ENCODE results near the gene DBT.
"Not testable (repeated sequence)": the region's sequence is repeated elsewhere in the genome, so short reads cannot be mapped to it uniquely, and the experiment has no call there.

The DBT gene

DNA sequence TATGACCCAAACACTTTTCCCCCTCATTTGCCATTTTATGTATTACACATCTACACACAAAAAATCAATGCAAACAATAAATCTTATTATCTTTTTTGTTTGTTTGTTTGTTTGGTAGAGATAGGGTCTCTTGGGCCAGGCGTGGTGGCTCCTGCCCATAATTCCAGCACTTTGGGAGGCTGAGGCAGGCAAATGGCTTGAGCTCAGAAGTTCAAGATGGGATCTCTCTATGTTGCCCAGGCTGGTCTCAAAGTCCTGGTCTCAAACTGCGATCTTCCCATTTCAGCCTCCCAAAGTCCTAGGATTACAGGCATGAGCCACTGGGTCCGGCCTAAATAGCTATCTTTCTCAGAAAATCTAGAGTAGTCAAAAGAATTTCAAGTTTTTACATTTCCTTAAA lies 1.2 kb upstream of the DBT start:
- no peak for DNase-seq (ENCODE audit: low read depth, low spot score)

DNA sequence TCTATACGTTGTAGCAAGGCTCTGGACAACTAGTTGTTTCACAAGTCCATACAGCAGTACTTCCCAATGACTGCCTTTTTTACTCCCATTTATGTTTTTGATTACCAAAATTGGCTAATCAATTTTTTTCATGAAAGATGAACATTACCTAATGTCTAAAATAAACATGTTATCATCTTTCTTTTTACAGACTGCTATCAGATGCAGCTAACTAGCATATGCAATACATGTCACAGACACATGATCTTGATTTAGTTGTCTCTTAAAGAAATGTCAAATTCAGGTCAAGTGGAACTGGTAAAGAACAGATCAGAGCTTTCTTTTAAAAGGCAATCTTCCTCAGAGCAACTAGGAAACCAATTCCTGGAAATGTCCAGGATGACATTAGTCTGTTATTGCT lies 630 bp upstream of the DBT start:
- DNase-seq (ENCODE audit: low read depth, low spot score), result no peak

DNA sequence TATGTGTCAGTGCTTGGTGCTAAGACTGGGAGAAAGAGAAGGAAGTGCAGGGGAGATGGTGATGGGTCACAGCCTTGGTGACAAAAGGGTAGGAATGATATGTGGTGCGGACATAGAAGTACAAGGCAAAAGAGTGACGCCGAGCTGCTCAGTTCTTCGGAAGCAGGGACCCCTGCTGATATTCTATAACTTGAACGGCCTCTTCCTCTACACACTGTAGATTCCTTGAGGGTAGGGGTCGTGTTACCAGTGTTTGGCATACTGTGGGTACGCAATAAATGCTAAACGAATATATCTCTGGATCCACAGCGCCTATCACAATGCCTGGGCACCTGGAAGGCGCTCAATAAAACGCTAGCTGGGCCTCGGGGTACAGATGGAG lies 488 bp downstream of the DBT start:
- no peak for DNase-seq (ENCODE audit: low read depth, low spot score)

DNA sequence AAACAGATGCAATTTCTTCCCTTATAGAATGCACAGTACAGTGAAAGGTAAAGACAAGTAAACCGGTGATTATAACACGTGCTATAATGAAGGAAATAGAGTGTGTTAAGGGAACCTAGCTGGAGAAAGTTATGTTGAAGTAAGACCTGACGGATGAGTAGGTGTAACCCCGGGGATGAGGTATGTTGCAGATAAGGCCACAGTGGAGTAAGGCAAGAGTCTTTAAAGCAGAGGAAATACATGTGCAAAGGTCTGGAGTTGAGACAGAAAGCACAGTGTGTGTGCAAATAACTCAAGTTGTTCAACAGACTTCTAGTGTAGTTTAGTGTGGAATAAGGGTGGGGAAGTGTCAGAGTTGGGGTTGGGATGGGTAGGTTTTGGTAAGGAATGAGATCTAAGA lies 2.9 kb downstream of the DBT start:
- no peak for DNase-seq (ENCODE audit: low read depth, low spot score)

DNA sequence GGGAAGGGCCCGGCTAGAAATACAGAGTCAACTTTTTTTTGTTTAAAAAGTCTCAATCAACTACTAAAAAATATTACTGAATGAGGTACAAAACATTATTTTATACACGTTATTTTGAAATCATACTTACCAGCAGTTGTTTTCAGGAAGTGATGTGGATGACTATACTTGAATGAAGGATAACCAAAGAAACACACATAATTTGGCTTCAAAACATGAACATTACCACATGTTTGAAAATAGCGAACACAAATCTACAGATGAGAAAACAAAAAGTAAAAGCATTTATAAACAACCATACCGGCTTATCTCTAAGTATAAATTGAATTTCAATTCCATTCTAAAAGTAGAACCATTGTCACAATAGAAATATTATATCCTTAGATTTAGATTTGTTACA lies 9.0 kb downstream of the DBT start:
- no peak for DNase-seq (ENCODE audit: low read depth, low spot score)

DNA sequence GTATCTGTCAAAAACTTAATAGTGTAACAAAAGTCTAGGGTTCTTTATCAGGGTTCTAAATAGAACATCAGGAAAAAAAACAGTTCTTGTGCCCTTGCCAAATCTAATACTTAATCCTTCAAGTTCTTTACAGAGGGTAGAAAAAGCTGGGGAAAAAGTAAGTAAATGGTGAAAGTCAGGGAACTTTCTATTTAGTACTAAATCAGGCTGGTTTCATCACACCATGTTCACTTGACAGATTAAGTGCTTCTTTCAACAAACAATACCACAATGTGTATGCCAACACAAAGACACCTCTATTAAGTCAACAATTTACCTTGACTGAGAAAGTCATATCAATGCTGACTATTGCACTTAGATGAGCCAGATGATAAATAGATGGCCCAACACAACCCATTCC lies 9.7 kb downstream of the DBT start:
- DNase-seq (ENCODE audit: low read depth, low spot score), result no peak

DNA sequence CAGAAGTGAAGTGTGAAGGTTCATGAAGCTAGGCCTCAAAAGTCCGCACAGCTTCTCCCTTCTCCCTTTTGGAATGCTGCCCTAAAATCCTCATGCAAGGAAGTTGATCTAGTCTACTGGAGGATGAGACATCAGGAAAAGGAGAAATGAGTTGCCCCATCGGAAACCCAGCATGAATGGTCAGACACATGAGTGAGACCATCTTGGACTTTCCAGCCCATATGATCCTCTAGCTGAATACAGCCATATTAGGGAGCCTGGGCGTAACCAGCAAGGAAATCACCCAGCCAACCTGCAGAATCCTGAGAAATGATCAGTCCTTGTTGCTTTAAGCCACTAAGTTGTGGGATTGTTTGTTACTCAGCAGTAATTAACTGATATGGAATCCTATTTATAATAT lies 12.5 kb downstream of the DBT start:
- DNase-seq (ENCODE audit: low read depth, low spot score), result no peak

DNA sequence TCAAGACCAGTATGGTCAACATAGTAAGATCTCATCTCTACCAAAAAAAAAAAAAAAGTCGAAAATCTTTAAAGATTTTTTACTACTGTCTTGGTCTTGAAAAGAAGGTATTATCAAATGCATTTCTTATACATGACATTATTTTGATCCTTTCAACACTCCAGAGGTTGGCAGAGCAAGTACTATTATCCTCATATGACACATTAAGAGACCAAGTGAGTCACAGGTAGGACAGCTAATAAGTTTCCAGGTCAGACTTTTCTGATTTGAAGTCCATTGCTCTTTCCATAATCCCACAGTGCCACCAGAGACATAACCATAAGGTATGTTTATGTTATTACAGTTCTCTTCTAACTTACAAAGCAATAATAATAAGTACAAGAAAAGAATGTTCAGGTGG lies 15.2 kb downstream of the DBT start:
- DNase-seq (ENCODE audit: low read depth, low spot score), result no peak

DNA sequence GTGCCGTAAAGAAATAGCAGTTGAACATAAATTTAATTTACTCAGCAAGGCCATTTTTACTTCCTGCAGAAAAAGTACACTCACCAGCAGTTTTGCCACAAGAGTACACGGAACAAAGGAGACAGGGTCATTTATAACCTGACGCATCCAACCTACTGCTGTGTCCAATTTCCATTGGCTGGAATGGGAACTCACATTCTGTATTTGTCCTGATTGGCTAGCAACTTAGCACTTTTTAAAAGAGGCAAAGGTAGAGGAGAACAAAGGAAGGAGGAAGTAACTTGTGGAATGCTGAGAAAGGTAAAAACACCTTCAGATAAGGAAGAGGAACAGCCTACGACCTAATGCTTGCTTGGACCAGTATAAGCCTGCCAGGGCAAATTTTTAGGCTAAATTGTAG lies 16.1 kb downstream of the DBT start:
- DNase-seq (ENCODE audit: low read depth, low spot score), result not testable (repeated sequence)

DNA sequence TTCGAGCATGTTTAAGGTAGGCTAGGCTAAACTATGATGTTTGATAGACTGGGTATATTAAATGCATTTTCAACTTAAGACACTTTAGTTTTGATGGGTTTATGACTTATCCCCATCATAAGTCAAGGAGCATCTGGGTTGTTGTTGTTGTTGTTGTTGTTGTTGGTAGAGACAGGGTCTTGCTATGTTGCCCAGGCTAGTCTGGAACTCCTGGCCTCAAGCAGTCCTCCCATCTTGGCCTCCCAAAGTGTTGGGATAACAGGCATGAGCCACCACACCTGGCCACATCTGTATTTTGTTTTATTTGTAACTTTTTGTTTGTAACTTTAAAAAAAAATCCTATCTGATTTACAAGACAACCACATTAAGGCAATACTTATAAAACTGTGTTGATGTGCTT lies 17.5 kb downstream of the DBT start:
- no peak for DNase-seq (ENCODE audit: low read depth, low spot score)

DNA sequence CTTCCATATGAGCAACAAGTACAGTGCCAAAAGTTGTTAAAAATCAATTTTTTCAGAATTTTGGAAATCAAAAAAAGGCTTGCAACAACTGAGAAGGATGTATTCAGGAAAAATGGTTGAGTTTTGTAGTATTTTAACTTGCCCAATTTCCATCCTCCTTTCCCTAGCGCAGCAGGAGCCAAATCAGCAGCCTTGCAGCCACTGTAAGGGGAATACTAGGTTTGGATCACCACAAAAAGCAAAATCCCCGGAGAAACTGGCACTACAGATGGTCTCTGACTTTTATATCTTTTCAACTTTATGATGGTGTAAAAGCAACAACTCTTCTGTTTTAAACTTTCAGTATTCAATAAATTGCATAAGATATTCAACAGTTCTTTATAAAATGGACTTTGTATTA lies 17.9 kb downstream of the DBT start:
- no peak for DNase-seq (ENCODE audit: low read depth, low spot score)

DNA sequence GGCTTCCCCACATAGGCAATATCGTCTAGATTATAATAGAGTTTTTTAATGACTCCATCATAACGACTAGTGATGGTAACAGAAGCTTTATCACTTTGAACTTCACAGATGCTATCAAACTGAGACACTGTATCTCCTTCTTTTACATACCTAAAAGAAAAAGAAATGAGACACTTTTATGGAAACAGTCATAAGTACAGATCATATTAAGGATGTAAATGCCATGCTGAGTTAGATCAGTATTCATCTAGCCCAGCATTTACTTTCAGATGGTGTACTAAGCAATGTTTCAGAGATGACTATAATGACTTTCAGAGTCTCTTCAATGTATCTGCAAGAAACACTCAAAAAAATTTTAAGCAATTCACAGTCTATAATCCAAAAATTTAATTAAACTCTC lies 18.9 kb downstream of the DBT start:
- DNase-seq (ENCODE audit: low read depth, low spot score), result no peak

DNA sequence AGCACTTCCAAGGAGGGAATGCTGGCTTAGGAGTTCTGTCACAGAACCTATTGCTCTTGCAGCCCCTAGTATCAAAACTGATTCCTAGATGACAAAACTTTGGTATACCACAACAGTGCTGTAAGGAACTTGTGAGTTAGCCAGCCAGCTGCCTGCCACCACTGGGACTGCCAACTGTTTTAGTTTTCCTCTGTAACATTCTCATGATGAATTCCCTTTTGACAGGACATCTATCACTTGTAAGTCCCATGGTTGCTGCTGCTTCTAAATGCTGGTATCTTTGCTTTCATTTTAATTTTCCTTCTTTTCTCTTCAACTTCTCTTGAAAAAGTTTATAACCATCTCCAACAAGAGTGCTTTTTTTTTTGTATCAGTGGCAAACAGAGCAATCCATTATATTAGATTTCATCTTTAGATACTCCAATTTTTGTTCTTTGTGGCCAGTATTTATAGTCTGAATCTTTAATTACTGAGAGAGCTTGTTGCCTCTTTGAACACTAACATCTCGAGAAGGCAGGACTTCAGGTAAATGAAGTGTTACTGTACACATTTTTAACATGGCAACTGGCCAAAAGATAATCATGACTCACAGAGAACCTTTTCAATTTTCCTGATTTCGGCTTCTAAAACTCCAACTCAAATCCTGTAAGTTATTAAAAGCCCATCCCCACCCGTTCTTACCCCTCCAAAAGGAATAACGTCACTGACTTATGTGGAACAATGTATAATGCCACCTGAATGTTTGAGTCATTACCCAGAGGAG lies 19.8 kb downstream of the DBT start:
- DNase-seq (ENCODE audit: low read depth, low spot score), result no peak

DNA sequence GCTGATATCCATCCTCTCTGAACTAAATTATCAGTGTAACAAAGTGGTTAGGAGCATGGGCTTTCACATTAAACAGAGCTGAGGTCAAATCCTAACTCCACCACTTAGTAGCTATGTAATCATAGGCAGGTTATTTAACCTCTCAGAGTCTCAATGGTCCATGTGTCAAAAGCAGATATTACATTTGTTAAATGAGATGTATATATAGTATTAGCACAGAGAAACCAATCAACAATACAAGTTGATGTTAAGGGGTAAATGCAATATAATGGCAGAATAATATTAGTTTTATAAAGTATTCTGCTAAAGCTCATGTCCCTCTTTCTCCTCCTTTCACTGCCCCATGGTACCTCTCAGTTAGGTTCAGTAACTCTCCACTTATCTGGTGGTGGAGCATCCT lies 27.2 kb downstream of the DBT start:
- no peak for DNase-seq (ENCODE audit: low read depth, low spot score)

DNA sequence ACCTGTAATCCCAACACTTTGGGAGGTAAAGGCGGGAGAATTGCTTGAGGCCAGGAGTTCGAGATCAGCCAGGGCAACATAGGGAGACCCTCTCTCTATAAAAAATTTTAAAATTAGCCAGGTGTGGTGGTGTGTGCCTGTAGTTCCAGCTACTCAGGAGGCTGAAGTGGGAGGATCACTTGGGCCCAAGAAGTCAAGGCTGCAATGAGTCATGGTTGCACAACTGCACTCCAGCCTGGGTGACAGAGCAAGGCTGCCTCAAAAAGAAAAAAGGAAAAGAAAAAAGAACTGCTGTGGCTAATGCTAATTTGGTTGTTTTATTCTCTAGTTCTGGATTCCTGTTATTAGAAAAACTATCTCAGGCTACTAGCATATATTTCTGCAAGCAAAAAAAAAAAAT lies 29.8 kb downstream of the DBT start:
- DNase-seq (ENCODE audit: low read depth, low spot score), result no peak

DNA sequence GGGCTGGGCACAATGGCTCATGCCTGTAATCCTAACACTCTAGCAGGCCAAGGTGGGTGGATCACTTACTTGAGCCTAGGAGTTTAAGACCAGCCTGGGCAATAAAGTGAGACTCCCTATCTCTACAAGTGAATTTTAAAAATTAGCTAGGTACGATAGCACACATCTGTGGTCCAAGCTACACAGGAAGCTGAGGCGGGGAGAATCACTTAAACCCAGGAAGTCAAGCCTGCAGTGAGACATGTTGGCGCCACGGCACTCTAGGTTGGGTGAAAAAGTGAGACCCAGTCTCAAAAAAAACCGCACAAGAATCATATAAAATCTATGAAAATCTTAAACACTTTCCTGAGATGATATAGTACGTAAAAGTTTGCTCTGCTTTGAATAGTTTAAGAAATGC lies 30.2 kb downstream of the DBT start:
- DNase-seq (ENCODE audit: low read depth, low spot score), result no peak

DNA sequence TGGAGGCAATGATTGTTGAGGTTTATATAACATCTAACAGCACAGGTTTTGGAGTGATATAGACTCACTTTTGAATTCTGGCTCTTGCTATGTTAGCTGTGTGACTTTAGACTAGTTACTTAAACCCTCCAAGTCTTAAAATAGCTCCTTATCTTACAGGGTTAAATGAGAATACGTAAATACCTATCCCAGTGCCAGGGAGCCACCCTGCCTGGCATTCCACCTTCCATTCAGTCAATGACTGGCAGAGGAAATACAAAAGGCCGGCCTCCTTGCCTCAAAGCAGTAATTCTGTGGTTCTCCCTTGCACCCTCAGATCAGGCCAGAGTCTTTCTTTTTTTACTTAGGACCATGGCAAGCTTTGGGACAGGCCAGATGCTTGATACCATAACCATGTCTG lies 31.8 kb downstream of the DBT start:
- DNase-seq (ENCODE audit: low read depth, low spot score), result no peak

DNA sequence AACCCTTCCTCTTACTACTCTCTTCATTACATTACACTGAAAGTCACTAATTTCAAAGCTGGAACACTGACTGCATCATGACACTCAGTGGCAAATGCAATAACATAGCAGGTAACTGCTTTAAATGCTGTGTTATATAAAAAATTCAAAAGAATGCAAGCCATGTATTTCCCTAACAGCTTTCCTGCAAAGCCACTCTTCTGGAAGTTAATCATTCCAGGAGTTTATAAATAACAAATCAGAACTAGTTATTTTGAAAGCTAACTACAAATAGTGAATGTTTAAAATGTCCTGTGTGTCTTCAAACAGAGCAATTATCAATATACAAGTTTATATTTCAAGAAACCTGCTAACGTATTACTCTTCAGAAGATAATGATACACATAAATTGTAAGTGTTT lies 34.5 kb downstream of the DBT start:
- DNase-seq (ENCODE audit: low read depth, low spot score), result no peak

DNA sequence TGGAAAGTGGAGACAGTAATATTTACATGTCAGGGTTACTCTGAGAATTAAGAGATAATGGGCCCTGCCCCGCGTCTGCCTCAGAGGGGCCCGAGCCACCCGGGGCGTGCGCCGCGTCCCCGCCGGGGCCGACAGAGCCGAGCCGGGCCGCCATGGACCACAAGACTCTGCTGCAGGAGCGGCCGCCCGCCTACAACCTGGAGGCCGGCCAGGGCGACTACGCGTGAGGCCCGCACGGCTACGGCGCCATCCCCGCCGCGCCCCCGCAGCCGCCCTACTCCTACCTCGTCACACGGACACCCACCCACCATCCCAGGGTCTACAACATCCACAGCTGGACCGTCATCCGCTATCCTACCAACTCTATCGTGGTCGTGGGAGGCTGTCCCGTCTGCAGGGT lies 36.5 kb downstream of the DBT start:
- no peak for DNase-seq (ENCODE audit: low read depth, low spot score)

DNA sequence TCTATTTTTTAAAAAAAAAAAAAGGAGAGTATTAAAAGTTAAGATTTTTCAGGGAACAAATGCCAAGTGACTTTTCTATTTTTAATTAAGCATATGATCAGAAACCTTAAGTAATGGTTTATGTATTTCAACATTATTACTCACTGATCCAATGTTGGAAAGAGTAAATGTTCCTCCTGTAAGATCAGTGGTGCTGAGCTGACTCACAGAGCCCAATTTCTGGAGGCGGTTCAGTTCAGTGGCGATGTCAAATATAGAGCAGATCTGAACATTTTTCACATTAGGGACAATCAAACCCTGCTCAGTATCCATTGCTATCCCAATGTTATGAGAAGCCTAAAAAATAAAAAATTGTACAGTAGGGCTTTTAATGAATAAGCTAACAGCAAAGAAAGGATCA lies 43.3 kb downstream of the DBT start:
- no peak for DNase-seq (ENCODE audit: low read depth, low spot score)

DNA sequence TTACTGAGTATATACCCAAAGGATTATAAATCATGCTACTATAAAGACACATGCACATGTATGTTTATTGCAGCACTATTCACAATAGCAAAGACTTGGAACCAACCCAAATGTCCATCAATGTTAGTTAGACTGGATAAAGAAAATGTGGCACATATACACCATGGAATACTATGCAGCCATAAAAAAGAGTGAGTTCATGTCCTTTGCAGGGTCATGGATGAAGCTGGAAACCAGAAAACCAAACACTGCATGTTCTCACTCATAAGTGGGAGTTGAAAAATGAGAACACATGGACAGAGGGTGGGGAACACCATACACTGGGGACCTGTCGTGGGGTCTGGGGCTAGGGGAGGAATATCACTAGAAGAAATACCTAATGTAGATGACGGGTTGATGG lies 44.0 kb downstream of the DBT start:
- DNase-seq (ENCODE audit: low read depth, low spot score), result not testable (repeated sequence)

DNA sequence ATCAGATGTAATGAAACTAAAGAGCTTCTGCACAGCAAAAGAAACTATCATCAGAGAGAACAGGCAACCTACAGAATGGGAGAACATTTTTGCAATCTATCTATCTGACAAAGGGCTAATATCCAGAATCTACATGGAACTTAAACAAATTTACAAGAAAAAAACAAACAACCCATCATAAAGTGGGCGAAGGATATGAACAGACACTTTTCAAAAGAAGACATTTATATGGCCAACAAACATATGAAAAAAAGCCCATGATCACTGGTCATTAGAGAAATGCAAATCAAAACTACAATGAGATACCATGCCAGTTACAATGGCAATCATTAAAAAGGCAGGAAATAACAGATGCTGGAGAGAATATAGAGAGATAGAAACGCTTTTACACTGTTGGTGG lies 44.5 kb downstream of the DBT start:
- not testable (repeated sequence) for DNase-seq (ENCODE audit: low read depth, low spot score)

DNA sequence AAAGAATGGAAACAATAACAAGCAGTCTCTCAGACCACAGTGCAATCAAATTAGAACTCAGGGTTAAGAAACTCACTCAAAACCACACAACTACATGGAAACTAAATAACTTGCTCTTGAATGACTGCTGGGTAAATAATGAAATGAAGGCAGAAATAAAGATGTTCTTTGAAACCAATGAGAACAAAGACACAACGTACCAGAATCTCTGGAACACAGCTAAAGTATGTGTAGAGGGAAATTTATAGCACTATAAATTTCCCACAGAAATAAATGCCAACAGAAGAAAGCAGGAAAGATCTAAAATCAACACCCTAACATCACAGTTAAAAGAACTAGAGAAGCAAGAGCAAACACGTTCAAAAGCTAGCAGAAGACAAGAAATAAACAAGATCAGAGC lies 46.9 kb downstream of the DBT start:
- not testable (repeated sequence) for DNase-seq (ENCODE audit: low read depth, low spot score)

DNA sequence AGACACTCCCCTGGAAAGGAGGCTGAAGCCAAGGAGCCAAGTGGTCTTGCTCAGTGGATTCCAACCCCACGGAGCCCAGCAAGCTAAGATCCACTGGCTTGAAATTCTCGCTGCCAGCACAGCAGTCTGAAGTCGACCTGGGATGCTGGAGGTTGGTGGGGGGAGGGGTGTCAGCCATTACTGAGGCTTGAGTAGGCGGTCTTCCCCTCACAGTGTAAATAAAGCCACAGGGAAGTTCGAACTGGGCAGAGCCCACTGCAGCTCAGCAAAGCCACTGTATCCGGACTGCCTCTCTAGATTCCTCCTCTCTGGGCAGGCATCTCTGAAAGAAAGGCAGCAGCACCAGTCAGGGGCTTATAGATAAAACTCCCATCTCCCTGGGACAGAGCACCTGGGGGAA lies 49.6 kb downstream of the DBT start:
- not testable (repeated sequence) for DNase-seq (ENCODE audit: low read depth, low spot score)

Measured in smooth muscle cell of the brain vasculature (primary cell).